Endothelial cell of umbilical vein (primary cell): ENCODE results near the gene OR2A1. TPM values are rescaled to one million over a fixed set of nuclear protein-coding genes. Genes with fewer than 3 reads are reported as not detected.
"Not testable (repeated sequence)": the region's sequence is repeated elsewhere in the genome, so short reads cannot be mapped to it uniquely, and the experiment has no call there.

Experiments used
- Bru-seq: library from RNA; stranded (reverse); fragments of 400-500 nt; gene quantifications from one replicate; lab custom pipeline; 2021; lab: Mats Ljungman, UMichigan
- BruChase-seq, 2 experiments: library from RNA; stranded (reverse); fragments of 400-500 nt; gene quantifications; one replicate each; lab custom pipeline; 2021; lab: Mats Ljungman, UMichigan
- BruUV-seq: library from RNA; stranded (reverse); fragments of 400-500 nt; replicated peaks from 2 replicates; lab custom pipeline; 2021; lab: Mats Ljungman, UMichigan
- CTCF ChIA-PET: fragments of 300-600, 350-600 bp; sonication (Branson Sonifier 250); formaldehyde crosslinking; loops from one replicate; lab custom pipeline; 2021; ENCODE audit warnings: antibody characterized with exemption, inconsistent platforms; lab: Charles Lee
- POLR2A ChIA-PET: fragments of 300-600, 350-600 bp; sonication (Branson Sonifier 250); formaldehyde crosslinking; loops from one replicate; lab custom pipeline; 2021; ENCODE audit warnings: antibody characterized with exemption, inconsistent platforms; lab: Charles Lee
- DNase-seq: peaks from one replicate; pipeline ENCODE4 v3.0.0-alpha.2; 2011; ENCODE audit warnings: low read depth, low spot score
- FAIRE-seq: peaks from 2 replicates; lab custom pipeline; 2011; peaks lifted over from hg19 to GRCh38; lab: Jason Lieb, UNC
- H2AFZ ChIP-seq: 2 replicates; pipeline ENCODE4 v1.6.0; 2012; ENCODE audit warnings: low read depth, low read length, control low read depth, inconsistent platforms
- H3K27ac ChIP-seq: 2 replicates; pipeline ENCODE4 v1.5.1; 2011; ENCODE audit warnings: low read depth, mild to moderate bottlenecking, control low read depth, low read length, moderate library complexity; ENCODE audit not compliant: insufficient read depth
- H3K27me3 ChIP-seq, 2 experiments: 2 replicates each; pipeline versions ENCODE4 v1.6.0 to v1.6.1; 2011; ENCODE audit warnings: low read length in 2 of 2, mixed read lengths in 1 of 2; ENCODE audit not compliant: control insufficient read depth in 2 of 2, insufficient read depth in 2 of 2
- H3K36me3 ChIP-seq, 2 experiments: 2 replicates in 1 of 2; 3 replicates in 1 of 2; pipeline ENCODE4 v1.5.1; 2011; ENCODE audit warnings: low read length in 2 of 2, mild to moderate bottlenecking in 1 of 2, moderate library complexity in 1 of 2; ENCODE audit not compliant: control insufficient read depth in 2 of 2, insufficient read depth in 2 of 2; ENCODE audit errors: extremely low read depth in 1 of 2
- H3K4me1 ChIP-seq: 3 replicates; pipeline ENCODE4 v1.5.1; 2011; ENCODE audit warnings: mild to moderate bottlenecking, low read length; ENCODE audit not compliant: control insufficient read depth, insufficient read depth; ENCODE audit errors: extremely low read depth
- H3K4me2 ChIP-seq: 2 replicates; pipeline ENCODE4 v1.6.1; 2011; ENCODE audit warnings: low read length, control low read depth, mixed read lengths; ENCODE audit not compliant: insufficient read depth
- H3K4me3 ChIP-seq, 3 experiments: fragments of 200-600 bp in 1 of 3; sonication (generic), shearing (Covaris generic) in 1 of 3; replicated peaks in 1 of 3; 2 replicates each; pipeline ENCODE4 v1.5.1; 2011 to 2016; ENCODE audit warnings: control low read depth in 3 of 3, low read length in 3 of 3, mild to moderate bottlenecking in 2 of 3, inconsistent platforms in 1 of 3, low read depth in 1 of 3, moderate library complexity in 1 of 3; ENCODE audit not compliant: insufficient read depth in 1 of 3
- H3K79me2 ChIP-seq: 2 replicates; pipeline ENCODE4 v1.6.0; 2012; ENCODE audit warnings: low read length, inconsistent platforms; ENCODE audit not compliant: control insufficient read depth, insufficient read depth
- H3K9ac ChIP-seq: replicated peaks from 2 replicates; pipeline ENCODE3; 2011; ENCODE audit warnings: low read length, control low read depth; ENCODE audit not compliant: insufficient read depth; ENCODE audit errors: extremely low read depth
- H3K9me1 ChIP-seq: replicated peaks from 3 replicates; pipeline ENCODE4 v1.6.0; 2011; ENCODE audit warnings: mild to moderate bottlenecking, low read length; ENCODE audit not compliant: control insufficient read depth, insufficient read depth; ENCODE audit errors: extremely low read depth
- H3K9me3 ChIP-seq: replicated peaks from 2 replicates; pipeline ENCODE4 v1.5.1; 2012; ENCODE audit warnings: low read length, inconsistent platforms; ENCODE audit not compliant: control insufficient read depth, insufficient read depth
- H4K20me1 ChIP-seq: replicated peaks from 2 replicates; pipeline ENCODE3; 2011; ENCODE audit warnings: mild to moderate bottlenecking, low read length; ENCODE audit not compliant: control insufficient read depth, insufficient read depth; ENCODE audit errors: extremely low read depth
- dilution Hi-C: fragments of 300-500 bp; cut with MboI; formaldehyde crosslinking; loops from one replicate; pipeline ENCODE4 v1.15.0; 2019; ENCODE audit warnings: low sequenced_read_pairs; ENCODE audit not compliant: extremely low pct_ligation_motif_present
- intact Hi-C: fragments of 100-400 bp; cut with micrococcal nuclease; formaldehyde crosslinking; loops from one replicate; pipeline ENCODE4 v1.10.0; 2022
- long read RNA-seq: library from polyadenylated mRNA; stranded (forward); transcript quantifications from one replicate; pipeline ENCODE4 v2.0.0, GENCODE V29; 2021
- polyA minus RNA-seq, 3 experiments: library from RNA; depleted of rRNA, polyadenylated mRNA; stranded (reverse); fragments of >200 nt; gene quantifications; 1 replicate in 1 of 3; 2 replicates in 2 of 3; pipeline ENCODE4 v1.2.3, GENCODE V29; 2011
- polyA plus RNA-seq, 4 experiments: library from polyadenylated mRNA; depleted of rRNA in 3 of 4; stranded (reverse) in 3 of 4; unstranded in 1 of 4; fragments of >200 nt; gene quantifications; 2 replicates each; pipeline versions ENCODE4 v1.2.1 to v1.2.3, GENCODE V29; 2011 to 2012; ENCODE audit warnings: missing spikeins in 1 of 4
- total RNA-seq: library from RNA; stranded (reverse); gene quantifications from 2 replicates; pipeline ENCODE4 v1.2.3, GENCODE V29; 2021

OR2A1 gene, protein sequence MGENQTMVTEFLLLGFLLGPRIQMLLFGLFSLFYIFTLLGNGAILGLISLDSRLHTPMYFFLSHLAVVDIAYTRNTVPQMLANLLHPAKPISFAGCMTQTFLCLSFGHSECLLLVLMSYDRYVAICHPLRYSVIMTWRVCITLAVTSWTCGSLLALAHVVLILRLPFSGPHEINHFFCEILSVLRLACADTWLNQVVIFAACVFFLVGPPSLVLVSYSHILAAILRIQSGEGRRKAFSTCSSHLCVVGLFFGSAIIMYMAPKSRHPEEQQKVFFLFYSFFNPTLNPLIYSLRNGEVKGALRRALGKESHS
- not detected in 2 replicates for total RNA-seq
- polyA plus RNA-seq: 0.02 and 0.14 TPM in 2 replicates
- polyA plus RNA-seq (2011; cell fraction: cytosol; rRNA removed): not detected in 2 replicates
- 0.32 TPM in 1 of 2 replicates, not detected in the other for polyA plus RNA-seq (2011; cell fraction: nucleus; rRNA removed)
- polyA plus RNA-seq (2012): 0.08 TPM in 1 of 2 replicates, not detected in the other
- polyA minus RNA-seq: not detected in 2 replicates
- polyA minus RNA-seq (2011; cell fraction: cytosol; rRNA and poly(A)+ RNA removed): not detected
- polyA minus RNA-seq (2011; cell fraction: nucleus; rRNA and poly(A)+ RNA removed): not detected in 2 replicates
- Bru-seq, nascent RNA: not detected
- not detected for BruChase-seq, experiment 1, labeled RNA remaining after a 6-hour chase
- not detected for BruChase-seq, experiment 2, labeled RNA remaining after a 2-hour chase
- long read RNA-seq: 0 reads

DNA sequence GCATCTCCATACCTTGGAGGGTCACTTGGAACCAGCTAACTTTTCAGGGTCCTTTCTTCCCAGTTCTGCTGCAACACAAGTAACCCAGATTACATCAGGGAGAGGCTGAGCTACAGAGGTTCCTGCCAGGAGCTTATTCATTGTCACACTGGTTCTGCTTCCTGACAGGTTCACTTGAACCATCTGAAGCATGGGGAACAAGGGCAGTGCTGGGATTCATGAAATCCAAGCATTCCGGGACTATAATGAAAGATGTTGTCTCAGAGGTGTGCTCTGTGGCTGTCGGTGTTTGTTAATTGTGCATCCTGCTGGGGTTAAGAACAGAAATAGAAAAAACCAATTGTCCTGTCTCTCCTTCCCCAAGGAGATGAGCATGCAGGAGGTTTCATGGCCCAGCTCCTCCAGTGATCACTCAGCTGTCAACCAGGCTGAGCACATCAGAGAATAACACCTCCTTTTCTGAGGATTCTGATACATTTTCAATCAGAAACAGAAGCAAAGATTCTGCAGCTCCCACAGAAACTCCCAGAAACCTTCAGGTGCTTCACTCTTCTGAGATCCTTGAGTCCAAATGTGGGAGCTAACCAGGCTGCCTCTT lies at the start of gene OR2A1:
TSS of gene OR2A1 (plus strand) at position 548 of the 598 bp plus-strand sequence. CDS start 5,706 bp downstream, outside the sequence.
- H3K27me3 ChIP-seq, H3K79me2 ChIP-seq, H3K9me3 ChIP-seq, intact Hi-C loops, CTCF ChIA-PET, dilution Hi-C loops, BruUV-seq, POLR2A ChIA-PET, H3K4me2 ChIP-seq, H3K27ac ChIP-seq, H2AFZ ChIP-seq, DNase-seq, H3K9ac ChIP-seq, FAIRE-seq, H3K9me1 ChIP-seq, H3K4me3 ChIP-seq, H4K20me1 ChIP-seq, H3K4me1 ChIP-seq, H3K36me3 ChIP-seq: not testable (repeated sequence)

- H4K20me1 ChIP-seq, BruUV-seq, dilution Hi-C loops, H3K36me3 ChIP-seq, H3K79me2 ChIP-seq, H3K27me3 ChIP-seq, H3K4me2 ChIP-seq, H3K27ac ChIP-seq, intact Hi-C loops, H2AFZ ChIP-seq, H3K4me3 ChIP-seq, H3K9ac ChIP-seq, DNase-seq, H3K9me1 ChIP-seq, H3K9me3 ChIP-seq, CTCF ChIA-PET, FAIRE-seq, H3K4me1 ChIP-seq, POLR2A ChIA-PET: not testable (repeated sequence)
Observed at GRCh38 chr7:144264692-144265091, 47.5 kb upstream of the OR2A1 start, which contains the start of gene OR2A7. Gene OR2A7, minus strand, starts transcription at chr7:144264792. Its CDS starts 5,164 bp downstream, at chr7:144259628.

DNA sequence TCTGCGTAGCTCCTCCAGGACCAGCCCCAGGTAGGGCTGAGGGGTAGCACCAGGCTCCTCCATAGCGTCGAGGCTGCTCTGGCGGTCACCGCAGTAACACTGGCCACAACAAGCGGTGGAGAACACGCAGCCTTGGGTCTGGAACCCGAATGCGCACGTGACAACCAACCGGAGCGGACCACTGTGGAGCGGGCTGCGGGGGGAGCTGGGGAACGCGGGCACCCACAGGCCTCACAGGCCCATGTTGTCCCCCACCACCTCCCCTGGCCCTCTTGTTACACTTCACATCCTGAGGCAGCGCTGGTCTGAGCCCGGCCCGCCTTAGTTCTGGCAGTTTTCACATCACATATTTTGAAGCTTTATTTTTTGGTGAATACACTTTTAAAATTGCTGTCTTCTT lies 43.0 kb upstream of the OR2A1 start, which contains the start of gene CTAGE8:
TSS of gene CTAGE8 (minus strand) at position 101 of the 400 bp plus-strand sequence. CDS start at position 63, 38 bp downstream.
- DNase-seq, H3K27me3 ChIP-seq, H3K27ac ChIP-seq, H3K9me1 ChIP-seq, BruUV-seq, CTCF ChIA-PET, H3K9ac ChIP-seq, H3K4me2 ChIP-seq, H3K9me3 ChIP-seq, H3K36me3 ChIP-seq, FAIRE-seq, dilution Hi-C loops, POLR2A ChIA-PET, H3K4me3 ChIP-seq, H3K4me1 ChIP-seq, H3K79me2 ChIP-seq, H2AFZ ChIP-seq, H4K20me1 ChIP-seq, intact Hi-C loops: not testable (repeated sequence)
